Spleen (tissue), 11 donors: ENCODE results near the gene PHACTR2. TPM values are rescaled to one million over a fixed set of nuclear protein-coding genes. Genes with fewer than 3 reads are reported as not detected.
"Not testable (repeated sequence)": the region's sequence is repeated elsewhere in the genome, so short reads cannot be mapped to it uniquely, and the experiment has no call there.

Experiments used
- DNase-seq: peaks from one replicate; pipeline ENCODE4 v3.0.0-alpha.2; 2020
- H3K27ac ChIP-seq, 8 donors: fragments of 200-600 bp; sonication (generic) in 7 of 8; 1 replicate in 4 of 8; 2 replicates in 4 of 8; pipeline versions ENCODE4 v1.5.0 to v1.8.0; 2016 to 2021; ENCODE audit warnings: inconsistent platforms in 4 of 8, mild to moderate bottlenecking in 4 of 8, moderate library complexity in 1 of 8
- H3K27me3 ChIP-seq, 7 donors: fragments of 200-600 bp; sonication (generic) in 6 of 7; replicated peaks in 1 of 7; 1 replicate in 4 of 7; 2 replicates in 3 of 7; pipeline versions ENCODE4 v1.5.0 to v1.8.0; 2016 to 2021; ENCODE audit warnings: inconsistent platforms in 3 of 7, mild to moderate bottlenecking in 1 of 7
- H3K36me3 ChIP-seq, 6 donors: fragments of 200-600 bp; sonication (generic) in 5 of 6; 1 replicate in 4 of 6; 2 replicates in 2 of 6; pipeline versions ENCODE4 v1.5.0 to v1.8.0; 2016 to 2021; ENCODE audit warnings: inconsistent platforms in 2 of 6
- H3K4me1 ChIP-seq, 6 donors: fragments of 200-600 bp; sonication (generic) in 5 of 6; 1 replicate in 3 of 6; 2 replicates in 3 of 6; pipeline versions ENCODE4 v1.5.0 to v1.8.0; 2016 to 2021; ENCODE audit warnings: inconsistent platforms in 3 of 6
- H3K4me3 ChIP-seq, 8 donors: fragments of 200-600 bp; sonication (generic) in 7 of 8; 1 replicate in 4 of 8; 2 replicates in 4 of 8; pipeline versions ENCODE4 v1.5.0 to v1.8.0; 2016 to 2021; ENCODE audit warnings: inconsistent platforms in 4 of 8, mild to moderate bottlenecking in 4 of 8, moderate library complexity in 2 of 8
- H3K9me3 ChIP-seq, 8 donors: fragments of 200-600 bp; sonication (generic) in 7 of 8; 1 replicate in 4 of 8; 2 replicates in 4 of 8; pipeline versions ENCODE4 v1.5.0 to v1.8.0; 2016 to 2021; ENCODE audit warnings: inconsistent platforms in 4 of 8
- POLR2A ChIP-seq, 3 donors: fragments of 450-650 bp; IDR thresholded peaks; one replicate each; pipeline ENCODE4 v1.5.1; 2017; ENCODE audit warnings: antibody characterized with exemption in 3 of 3, mild to moderate bottlenecking in 1 of 3
- POLR2AphosphoS5 ChIP-seq, 3 donors: sonication (generic); formaldehyde crosslinking; IDR thresholded peaks; one replicate each; pipeline ENCODE4 v1.5.1; 2017; ENCODE audit warnings: antibody characterized with exemption in 3 of 3
- WGBS, 5 donors: extraction: QIAGEN DNeasy Blood & Tissue Kit in 3 of 5; methylation state at CpG; one replicate each; pipeline versions ENCODE4 v1.1.5 to v1.1.7; 2013 to 2018; 5-methylcytosine and 5-hydroxymethylcytosine counted together
- intact Hi-C: fragments of 100-400 bp; cut with DNase I; formaldehyde crosslinking; loops from one replicate; pipeline ENCODE4 v1.15.0; 2023; ENCODE audit warnings: low total_unique reads
- polyA plus RNA-seq, 3 donors: library from polyadenylated mRNA; stranded (reverse); fragments of 200-250 nt; gene quantifications; one replicate each; pipeline ENCODE4 v1.2.1, GENCODE V29; 2013
- total RNA-seq, 7 donors: library from RNA; depleted of rRNA in 3 of 7; stranded (reverse); fragments of >200 nt in 3 of 7; fragmentation: NEBNext Ultra II Directional in 4 of 7; extraction: Animal tissue kit (Norgen Biotek cat#: 25700) in 4 of 7; gene quantifications; one replicate each; pipeline versions ENCODE4 v1.1.0 to v1.2.1, GENCODE V29; 2016 to 2021
- TF ChIP-seq, protein P1 (sequence below), 11 experiments: fragments of 200-600 bp in 7 of 11; fragments of 450-650 bp in 4 of 11; sonication (generic) in 4 of 11; IDR thresholded peaks in 8 of 11; conservative IDR thresholded peaks in 3 of 11; 1 replicate in 7 of 11; 2 replicates in 4 of 11; pipeline versions ENCODE4 v1.4.0 to v1.8.0; 2016 to 2021; ENCODE audit warnings: antibody characterized with exemption in 11 of 11, inconsistent platforms in 4 of 11, mild to moderate bottlenecking in 1 of 11
- donor health status: healthy with polysubstance abuse.
- donor health status: DM: no; HTN: no; CAD: no; lungs with moderate emphysema.
- donor health status: DM: no; HTN: no; CAD: no.
- donor health status: Bipolar disorder and iron deficiency.
- donor health status: healthy.
- donor health status: DM: no; HTN: no; CAD: no.
- donor health status: DM: yes; HTN: yes; CAD: no.

The PHACTR2 gene
- total and polyA plus RNA-seq, 10 donors = 3.5 to 116 (median 76.1) TPM

GRCh38 chr6:143859891-143860660 lies 182.3 kb downstream of the PHACTR2 start:
- Histone ChIP-seq H3K4me1 (no peaks in the 10 kb centered on the region), H3K4me3 (no peak overlapping the region), H3K9me3 (peaks cover 0 to 19% (median 14%) of the 10 kb centered on the region in 8 donors), H3K36me3 (peaks cover 15 to 100% (median 95%) of the 10 kb centered on the region in 6 donors), H3K27ac (no peak overlapping the region), H3K27me3 (no peaks in the 10 kb centered on the region)
- intact Hi-C loops = no loop called here
- WGBS, 5 donors = 89 to 96% (median 93%) methylated on average over 3 of the region's 3 CpGs
- no peak for TF ChIP-seq POLR2AphosphoS5 (IDR thresholded peaks at IDR 0.05)
- TF ChIP-seq, protein P1, sequence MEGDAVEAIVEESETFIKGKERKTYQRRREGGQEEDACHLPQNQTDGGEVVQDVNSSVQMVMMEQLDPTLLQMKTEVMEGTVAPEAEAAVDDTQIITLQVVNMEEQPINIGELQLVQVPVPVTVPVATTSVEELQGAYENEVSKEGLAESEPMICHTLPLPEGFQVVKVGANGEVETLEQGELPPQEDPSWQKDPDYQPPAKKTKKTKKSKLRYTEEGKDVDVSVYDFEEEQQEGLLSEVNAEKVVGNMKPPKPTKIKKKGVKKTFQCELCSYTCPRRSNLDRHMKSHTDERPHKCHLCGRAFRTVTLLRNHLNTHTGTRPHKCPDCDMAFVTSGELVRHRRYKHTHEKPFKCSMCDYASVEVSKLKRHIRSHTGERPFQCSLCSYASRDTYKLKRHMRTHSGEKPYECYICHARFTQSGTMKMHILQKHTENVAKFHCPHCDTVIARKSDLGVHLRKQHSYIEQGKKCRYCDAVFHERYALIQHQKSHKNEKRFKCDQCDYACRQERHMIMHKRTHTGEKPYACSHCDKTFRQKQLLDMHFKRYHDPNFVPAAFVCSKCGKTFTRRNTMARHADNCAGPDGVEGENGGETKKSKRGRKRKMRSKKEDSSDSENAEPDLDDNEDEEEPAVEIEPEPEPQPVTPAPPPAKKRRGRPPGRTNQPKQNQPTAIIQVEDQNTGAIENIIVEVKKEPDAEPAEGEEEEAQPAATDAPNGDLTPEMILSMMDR (IDR thresholded peaks at IDR 0.05 in 8 of 11, conservative IDR thresholded peaks at IDR 0.05 in 3 of 11) = no peak
- TF ChIP-seq POLR2A (IDR thresholded peaks at IDR 0.05) = no peak
- no peak for DNase-seq

DNA sequence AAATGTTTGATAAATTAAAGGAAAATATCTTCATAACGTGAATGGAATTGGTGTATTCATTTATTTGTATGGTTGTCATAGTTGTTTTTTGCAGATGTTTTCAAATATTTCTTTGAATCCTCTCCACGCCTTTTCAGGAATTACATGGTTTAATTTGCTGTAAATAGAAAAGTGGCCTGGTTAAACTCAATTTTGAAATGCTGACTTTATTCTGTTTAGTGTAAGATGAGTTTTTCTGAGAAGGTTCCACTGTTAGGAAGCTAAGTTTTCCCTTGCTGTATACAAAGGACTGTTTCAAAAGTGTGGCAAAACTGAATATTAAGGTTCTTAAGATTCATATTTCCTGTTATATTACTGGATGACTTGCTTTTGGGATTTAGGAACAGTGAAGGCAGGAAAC lies 186.0 kb downstream of the PHACTR2 start:
- no peak for DNase-seq
- Histone ChIP-seq H3K4me3 (no peak overlapping the region), H3K4me1 (no peaks in the 10 kb centered on the region), H3K9me3 (peaks cover 0 to 10% (median 3%) of the 10 kb centered on the region in 8 donors), H3K27ac (no peak overlapping the region), H3K36me3 (peaks cover 10 to 77% (median 67%) of the 10 kb centered on the region in 6 donors), H3K27me3 (no peaks in the 10 kb centered on the region)
- intact Hi-C loops = no loop called here
- 92 to 97% (median 95%) methylated on average over 2 of the region's 2 CpGs for WGBS, 5 donors
- TF ChIP-seq POLR2AphosphoS5 (IDR thresholded peaks at IDR 0.05) (no peak), POLR2A (IDR thresholded peaks at IDR 0.05) (no peak)
- TF ChIP-seq, protein P1 (IDR thresholded peaks at IDR 0.05 in 8 of 11, conservative IDR thresholded peaks at IDR 0.05 in 3 of 11) = no peak

DNA sequence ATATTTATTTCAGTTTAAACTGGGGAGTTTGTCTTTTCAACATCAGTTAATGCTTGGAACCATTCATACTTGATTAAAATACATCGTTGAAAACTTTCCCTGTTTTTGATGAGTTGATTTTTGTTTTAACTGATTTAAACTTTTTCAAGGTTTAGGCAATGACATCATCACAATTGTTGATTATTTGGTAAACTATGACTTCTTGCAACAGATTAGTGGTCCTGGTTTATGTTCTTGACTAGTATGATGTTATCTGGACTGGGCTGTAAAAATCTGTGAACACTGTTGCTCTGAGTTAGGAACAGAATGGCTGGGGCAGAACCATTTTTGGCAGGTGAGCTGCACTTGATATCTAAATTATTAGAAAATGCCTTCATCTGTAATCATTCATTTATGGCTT lies 186.5 kb downstream of the PHACTR2 start, which contains the start of gene ZC2HC1B:
Gene ZC2HC1B (plus strand): TSS at position 241 of the 400 bp plus-strand sequence. CDS start 66 bp downstream, at position 307.
- peaks cover 0 to 10% (median 3%) of the 10 kb centered on the region in 8 donors for H3K9me3 ChIP-seq
- TF ChIP-seq POLR2AphosphoS5 (IDR thresholded peaks at IDR 0.05) (no peak), POLR2A (IDR thresholded peaks at IDR 0.05) (no peak)
- TF ChIP-seq, protein P1 (IDR thresholded peaks at IDR 0.05 in 8 of 11, conservative IDR thresholded peaks at IDR 0.05 in 3 of 11) = no peak
- intact Hi-C loops = no loop called here
- 94 to 98% (median 94%) methylated on average over 1 of the region's 1 CpG for WGBS, 5 donors
- H3K4me3 ChIP-seq = no peak within 1 kb of the TSS
- no peaks in the 10 kb centered on the region for H3K4me1 ChIP-seq
- DNase-seq = no peak
- no peaks in the 10 kb centered on the region for H3K27me3 ChIP-seq
- peaks cover 10 to 72% (median 63%) of the 10 kb centered on the region in 6 donors for H3K36me3 ChIP-seq
- no peak within 1 kb of the TSS for H3K27ac ChIP-seq

- no peak overlapping the region for H3K4me3 ChIP-seq
- peaks cover 5 to 42% (median 33%) of the 10 kb centered on the region in 6 donors for H3K36me3 ChIP-seq
- H3K27me3 ChIP-seq = no peaks in the 10 kb centered on the region
- intact Hi-C loops = no loop called here
- no peak for DNase-seq
- H3K4me1 ChIP-seq = no peaks in the 10 kb centered on the region
- TF ChIP-seq POLR2AphosphoS5 (IDR thresholded peaks at IDR 0.05) = no peak
- TF ChIP-seq, protein P1 (IDR thresholded peaks at IDR 0.05 in 8 of 11, conservative IDR thresholded peaks at IDR 0.05 in 3 of 11) = no peak
- TF ChIP-seq POLR2A (IDR thresholded peaks at IDR 0.05) = no peak
- H3K9me3 ChIP-seq = peaks cover 0 to 10% (median 3%) of the 10 kb centered on the region in 8 donors
- no peak overlapping the region for H3K27ac ChIP-seq
These were observed 189.5 kb downstream of the PHACTR2 start for GRCh38 chr6:143867236-143867635.

- intact Hi-C loops, H3K27me3 ChIP-seq, H3K4me1 ChIP-seq, DNase-seq, H3K4me3 ChIP-seq, H3K27ac ChIP-seq: not testable (repeated sequence)
- 86 to 98% (median 94%) methylated on average over 3 of the region's 3 CpGs for WGBS, 5 donors
- Histone ChIP-seq H3K36me3 (peaks cover 3 to 26% (median 19%) of the 10 kb centered on the region in 6 donors), H3K9me3 (peaks cover 0 to 10% (median 3%) of the 10 kb centered on the region in 8 donors)
These were observed 191.0 kb downstream of the PHACTR2 start for GRCh38 chr6:143868808-143869207.

- intact Hi-C loops = not testable (repeated sequence)
- WGBS, 5 donors = 77 to 100% (median 96%) methylated on average over 1 of the region's 1 CpG
These were observed 193.5 kb downstream of the PHACTR2 start for GRCh38 chr6:143871202-143871730.

More at GRCh38 chr6:143871202-143871730, 193.5 kb downstream of the PHACTR2 start:
- not testable (repeated sequence) for H3K4me3 ChIP-seq, H3K27me3 ChIP-seq, DNase-seq, H3K36me3 ChIP-seq, H3K27ac ChIP-seq, H3K4me1 ChIP-seq
- peaks cover 0 to 22% (median 11%) of the 10 kb centered on the region in 8 donors for H3K9me3 ChIP-seq
